GM12874 (cell line): Measurements from ENCODE around the gene C20orf96.

ENCODE experiments used
- TF ChIP-seq, protein P1 (sequence below): IDR thresholded peaks from 2 replicates; pipeline ENCODE4 v1.5.1; 2011; ENCODE audit warnings: low read depth, mild to moderate bottlenecking, control low read depth, low read length, moderate library complexity; ENCODE audit not compliant: insufficient read depth

Gene C20orf96

DNA sequence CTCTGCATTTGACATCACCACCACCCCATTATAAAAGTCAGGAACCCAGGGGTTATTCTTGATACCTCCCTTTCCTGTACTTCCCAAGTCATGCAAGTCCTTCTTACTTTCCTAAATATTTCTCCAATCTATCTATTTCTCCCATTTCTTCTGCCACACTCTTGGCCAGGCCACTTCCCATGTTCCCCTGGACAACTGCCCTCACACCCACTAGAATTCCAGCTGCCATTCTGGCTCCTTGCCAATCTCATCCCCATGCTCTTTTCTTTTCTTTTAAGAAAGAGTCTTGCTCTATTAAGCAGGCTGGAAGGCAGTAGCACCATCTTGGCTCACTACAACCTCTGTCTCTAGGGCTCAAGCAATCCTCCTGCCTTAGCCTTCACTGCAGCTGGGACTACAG, 17.8 kb downstream of the C20orf96 start:
- TF ChIP-seq, protein P1, sequence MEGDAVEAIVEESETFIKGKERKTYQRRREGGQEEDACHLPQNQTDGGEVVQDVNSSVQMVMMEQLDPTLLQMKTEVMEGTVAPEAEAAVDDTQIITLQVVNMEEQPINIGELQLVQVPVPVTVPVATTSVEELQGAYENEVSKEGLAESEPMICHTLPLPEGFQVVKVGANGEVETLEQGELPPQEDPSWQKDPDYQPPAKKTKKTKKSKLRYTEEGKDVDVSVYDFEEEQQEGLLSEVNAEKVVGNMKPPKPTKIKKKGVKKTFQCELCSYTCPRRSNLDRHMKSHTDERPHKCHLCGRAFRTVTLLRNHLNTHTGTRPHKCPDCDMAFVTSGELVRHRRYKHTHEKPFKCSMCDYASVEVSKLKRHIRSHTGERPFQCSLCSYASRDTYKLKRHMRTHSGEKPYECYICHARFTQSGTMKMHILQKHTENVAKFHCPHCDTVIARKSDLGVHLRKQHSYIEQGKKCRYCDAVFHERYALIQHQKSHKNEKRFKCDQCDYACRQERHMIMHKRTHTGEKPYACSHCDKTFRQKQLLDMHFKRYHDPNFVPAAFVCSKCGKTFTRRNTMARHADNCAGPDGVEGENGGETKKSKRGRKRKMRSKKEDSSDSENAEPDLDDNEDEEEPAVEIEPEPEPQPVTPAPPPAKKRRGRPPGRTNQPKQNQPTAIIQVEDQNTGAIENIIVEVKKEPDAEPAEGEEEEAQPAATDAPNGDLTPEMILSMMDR = no peak

DNA sequence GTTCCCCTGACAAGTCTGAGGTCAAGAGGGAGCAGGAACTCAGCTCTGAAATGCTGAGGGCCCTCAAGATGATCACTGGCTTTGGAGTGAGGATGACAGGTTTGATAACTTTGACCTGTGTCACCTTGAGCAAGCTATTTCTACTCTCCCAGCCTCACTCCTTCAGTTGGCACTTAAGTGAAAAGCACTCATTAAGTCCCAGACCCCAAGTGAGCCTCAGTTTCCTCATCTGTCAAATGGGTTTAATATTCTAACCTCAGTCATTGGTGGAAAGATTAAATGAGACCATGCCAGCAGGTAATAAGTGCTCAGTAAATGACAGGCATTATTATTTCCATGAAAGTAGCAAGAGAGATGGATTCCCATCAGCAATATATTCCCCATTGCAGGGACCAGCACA, 19.0 kb downstream of the C20orf96 start:
- TF ChIP-seq, protein P1 = no peak

DNA sequence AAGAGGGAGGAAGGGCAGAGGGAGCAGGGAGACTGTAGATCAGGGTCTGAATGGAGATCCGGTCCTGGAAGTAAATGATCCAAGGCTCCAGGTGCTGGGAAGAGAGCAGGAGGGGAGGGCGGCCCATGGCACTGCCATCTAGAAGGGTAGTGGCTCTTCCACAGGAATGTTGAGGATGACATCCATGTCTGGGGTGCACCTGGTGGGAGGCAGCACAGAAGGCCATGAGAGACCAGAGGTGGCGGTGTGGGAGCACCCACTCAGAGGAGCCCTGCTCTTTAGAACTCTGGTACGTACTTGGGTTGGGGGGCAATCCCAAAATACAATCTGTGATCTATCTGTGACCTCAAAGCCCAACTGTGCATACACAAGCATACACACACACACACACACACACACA, 19.5 kb downstream of the C20orf96 start:
- TF ChIP-seq, protein P1 = no peak

DNA sequence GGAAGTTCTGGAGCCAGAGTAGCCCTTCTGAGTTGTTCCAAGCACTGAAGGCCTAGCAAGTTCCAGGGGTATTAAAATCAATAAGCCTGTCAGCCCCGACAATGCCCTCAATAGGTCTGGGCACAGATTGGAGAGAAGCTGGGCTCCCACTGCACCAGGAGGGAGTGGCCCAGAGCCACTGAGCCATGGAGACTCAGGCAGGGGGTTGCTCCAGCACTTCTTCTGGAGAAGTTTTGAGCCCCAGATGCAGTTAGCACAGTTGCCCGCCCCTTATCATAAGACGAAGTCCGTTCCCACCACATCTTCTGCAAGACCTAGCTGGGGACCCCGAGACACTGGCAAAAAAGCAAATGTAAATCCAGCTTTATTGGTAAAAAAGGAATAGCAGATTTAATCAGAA, 20.0 kb downstream of the C20orf96 start:
- TF ChIP-seq, protein P1 = no peak

DNA sequence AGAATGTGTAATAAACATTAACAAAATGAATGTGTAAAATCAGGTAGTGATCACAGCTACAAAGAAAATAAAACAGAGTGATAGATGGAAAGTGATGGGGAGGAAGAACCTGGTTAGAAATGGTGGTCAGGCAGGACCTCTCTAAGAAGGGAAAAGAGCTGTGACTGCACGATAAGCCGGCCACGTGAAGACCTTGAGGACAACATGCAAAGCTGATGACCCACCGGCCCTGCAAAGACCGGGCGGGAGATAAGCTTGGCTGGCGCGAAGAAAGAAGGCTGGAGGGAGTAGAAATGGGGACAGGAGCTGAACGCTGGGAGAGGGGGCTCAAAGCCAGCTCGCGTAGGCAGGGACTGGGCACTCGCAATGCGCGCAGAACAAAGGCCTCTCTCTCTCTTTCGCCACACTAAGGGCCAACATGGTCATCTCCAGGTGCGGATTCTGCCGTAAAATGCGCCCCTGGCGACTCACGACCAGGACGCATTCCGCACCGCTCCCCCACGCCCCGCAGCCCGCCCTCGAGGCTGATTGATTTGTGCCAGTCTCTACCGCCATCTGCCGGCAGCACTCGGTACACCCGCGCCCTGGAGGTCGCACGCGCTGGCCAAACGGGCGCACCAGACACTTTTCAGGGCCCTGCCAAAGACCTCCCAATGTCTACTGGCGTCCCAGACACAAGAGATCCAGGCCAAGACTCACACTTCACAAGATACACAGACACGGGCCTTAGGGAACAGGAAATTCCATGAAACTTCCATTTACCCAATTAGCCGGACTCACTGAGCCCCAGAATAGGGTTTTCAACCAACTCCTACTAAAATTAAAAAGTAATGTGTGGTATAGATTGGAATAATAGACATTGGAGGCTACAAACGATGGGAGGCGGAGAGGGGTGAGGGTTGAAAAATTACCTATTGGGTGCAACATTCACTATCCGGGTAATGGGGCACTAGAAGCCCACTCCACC, 23.7 kb downstream of the C20orf96 start:
- TF ChIP-seq, protein P1 = peak; percentile 96

DNA sequence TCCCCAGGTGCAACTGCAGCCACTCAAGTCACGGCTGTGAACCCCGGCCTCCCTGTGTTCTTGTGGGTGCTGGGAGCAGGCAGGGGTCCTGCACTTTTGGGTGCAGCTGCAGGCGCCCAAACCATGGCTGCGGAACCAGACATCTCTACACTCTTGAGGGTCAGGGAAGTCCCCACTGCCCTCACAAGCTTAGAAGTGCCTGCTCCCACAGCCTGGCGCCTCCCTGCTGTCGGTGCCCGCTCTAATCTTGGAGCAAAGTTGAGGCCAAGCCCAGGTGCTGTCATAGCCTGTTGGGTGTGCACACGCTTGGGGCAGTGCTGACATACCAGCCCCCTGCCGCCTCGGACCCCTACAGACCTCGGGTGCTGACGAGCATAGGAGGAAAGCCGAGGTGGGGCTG, 26.8 kb downstream of the C20orf96 start:
- TF ChIP-seq, protein P1 = no peak

DNA sequence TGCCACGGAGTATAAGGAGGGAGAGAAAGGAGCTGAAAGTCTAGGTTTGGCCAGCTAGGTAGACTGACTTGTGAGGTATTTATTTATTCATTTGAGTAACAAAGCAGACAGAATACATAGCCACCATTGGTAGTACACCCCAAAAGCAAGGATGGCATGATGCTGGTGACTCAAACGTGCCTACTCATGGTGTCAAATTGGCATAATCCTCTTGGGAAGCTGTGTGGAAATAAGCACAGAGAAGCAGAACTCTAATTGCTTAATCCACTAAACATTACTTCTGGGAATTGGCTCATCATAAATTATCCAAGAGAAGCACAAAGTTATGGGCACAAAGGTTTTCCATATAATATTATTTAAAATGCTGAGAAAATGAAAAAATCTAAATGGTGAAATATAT, 30.6 kb downstream of the C20orf96 start:
- TF ChIP-seq, protein P1 = no peak
